SH-SY5Y (cell line): ENCODE results near the gene PRUNE1.
A peak's percentile ranks its signal among the peaks of the same experiment; 100 is the strongest.

Source experiments
- GATA2 ChIP-seq: IDR thresholded peaks from 2 replicates; pipeline ENCODE4 v1.6.1; 2011; ENCODE audit warnings: mild to moderate bottlenecking, low read depth, low read length
- GATA3 ChIP-seq: IDR thresholded peaks from 2 replicates; pipeline ENCODE4 v1.6.1; 2011; ENCODE audit warnings: low read depth, mild to moderate bottlenecking, low read length, moderate library complexity

DNA sequence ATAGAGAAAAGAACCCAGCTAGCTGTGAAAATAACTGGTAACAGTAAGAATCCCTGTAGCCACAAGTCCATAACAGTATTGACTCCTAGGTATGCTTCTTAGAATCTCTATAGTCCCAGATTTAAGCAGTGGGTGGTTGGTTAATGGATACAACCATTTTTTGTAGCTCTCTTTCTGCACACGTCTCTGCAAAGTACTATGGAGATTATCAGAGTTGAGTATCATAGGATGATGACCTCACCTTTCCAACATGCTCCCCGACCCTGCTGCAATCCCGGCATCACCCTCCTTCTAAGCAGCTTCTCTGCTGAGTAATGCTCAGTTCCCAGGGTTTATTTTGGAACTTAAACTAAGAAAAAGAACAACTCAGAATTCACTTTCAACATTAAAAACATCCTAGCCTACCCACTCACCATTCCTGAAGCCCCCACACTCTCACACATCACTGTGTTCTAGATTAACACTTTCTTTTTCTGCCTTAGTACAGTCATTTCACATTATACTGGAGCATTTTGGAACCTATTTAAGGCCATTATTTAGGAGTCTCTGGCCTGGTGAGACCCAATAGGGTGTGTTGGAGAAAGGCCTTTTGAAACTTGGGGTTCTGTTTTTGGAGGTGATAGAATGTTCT lies 54.6 kb downstream of the PRUNE1 start:
- TF ChIP-seq GATA3 (no peak), GATA2 (peak; percentile 72)
